Activated CD8-positive, alpha-beta T cell treated with anti-CD3 and anti-CD28 coated beads for 36 hours (primary cell): Measurements from ENCODE around the gene MITF. TPM values are rescaled to one million over a fixed set of nuclear protein-coding genes. Genes with fewer than 3 reads are reported as not detected.

Experiments
- ATAC-seq: fragments of 200-7000 bp; cut with Tn5 transposase; one replicate; pipeline ENCODE4 v1.10.0; 2021; ENCODE audit warnings: mild to moderate bottlenecking, moderate library complexity
- CTCF ChIA-PET: fragments of 350-600 bp; sonication (Branson Sonifier 250); formaldehyde crosslinking; loops from one replicate; lab custom pipeline; 2021; ENCODE audit warnings: antibody characterized with exemption; lab: Charles Lee
- POLR2A ChIA-PET: fragments of 350-600 bp; sonication (Branson Sonifier 250); formaldehyde crosslinking; loops from one replicate; lab custom pipeline; 2021; ENCODE audit warnings: antibody characterized with exemption; lab: Charles Lee
- DNase-seq: peaks from one replicate; pipeline ENCODE4 v3.0.0-alpha.2; 2020
- H3K27ac Mint-ChIP-seq: one replicate; pipeline ENCODE4 v1.8.0; 2021; ENCODE audit warnings: mild to moderate bottlenecking, mixed read lengths
- H3K27me3 Mint-ChIP-seq: one replicate; pipeline ENCODE4 v1.8.0; 2021; ENCODE audit warnings: mixed read lengths
- H3K36me3 Mint-ChIP-seq: one replicate; pipeline ENCODE4 v1.8.0; 2021; ENCODE audit warnings: low read depth, mixed read lengths
- H3K4me1 Mint-ChIP-seq: one replicate; pipeline ENCODE4 v1.8.0; 2021; ENCODE audit warnings: low read depth, mixed read lengths
- H3K4me3 Mint-ChIP-seq: one replicate; pipeline ENCODE4 v1.8.0; 2021; ENCODE audit warnings: mild to moderate bottlenecking, moderate library complexity, mixed read lengths
- H3K9me3 Mint-ChIP-seq: one replicate; pipeline ENCODE4 v1.8.0; 2021; ENCODE audit warnings: mixed read lengths
- intact Hi-C: fragments of 100-400 bp; cut with micrococcal nuclease; formaldehyde crosslinking; loops from one replicate; pipeline ENCODE4 v1.10.0; 2022
- total RNA-seq, 2 experiments: library from RNA; stranded (reverse); gene quantifications; one replicate each; pipeline ENCODE4 v1.2.3, GENCODE V29; 2021
- TF ChIP-seq, protein P1 (sequence below): fragments of 200-600 bp; IDR thresholded peaks from one replicate; pipeline ENCODE4 v1.8.0; 2022; ENCODE audit warnings: antibody characterized with exemption, mild to moderate bottlenecking

The MITF gene
- total RNA-seq, 2 experiments from 2014 or later = not detected

DNA sequence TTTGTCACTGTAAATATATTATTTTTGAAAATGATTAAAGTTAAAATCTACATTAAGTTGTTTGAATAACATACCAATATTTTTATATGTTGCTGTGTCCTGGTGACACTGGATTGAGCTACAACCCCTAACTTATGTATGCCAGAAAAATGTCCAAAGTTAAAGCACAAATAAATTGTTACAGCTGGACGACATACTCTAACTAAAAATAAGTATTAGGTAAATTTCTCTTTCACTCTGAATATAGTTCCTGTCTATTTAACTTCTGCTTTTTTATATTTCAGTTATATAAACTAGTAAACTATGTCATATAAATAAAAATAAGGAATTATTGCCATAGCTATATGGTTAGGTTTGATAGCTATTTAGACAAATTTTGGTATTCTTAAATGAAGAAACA lies 141.8 kb downstream of the MITF start:
- POLR2A ChIA-PET = no interaction called here
- Mint-ChIP-seq H3K4me3 (no peak overlapping the region), H3K4me1 (no peaks in the 10 kb centered on the region), H3K27ac (no peak overlapping the region), H3K36me3 (no peaks in the 10 kb centered on the region), H3K9me3 (no peaks in the 10 kb centered on the region), H3K27me3 (peaks cover 4% of the 10 kb centered on the region)
- CTCF ChIA-PET = no interaction called here
- no peak for DNase-seq
- intact Hi-C loops = no loop called here
- TF ChIP-seq, protein P1, sequence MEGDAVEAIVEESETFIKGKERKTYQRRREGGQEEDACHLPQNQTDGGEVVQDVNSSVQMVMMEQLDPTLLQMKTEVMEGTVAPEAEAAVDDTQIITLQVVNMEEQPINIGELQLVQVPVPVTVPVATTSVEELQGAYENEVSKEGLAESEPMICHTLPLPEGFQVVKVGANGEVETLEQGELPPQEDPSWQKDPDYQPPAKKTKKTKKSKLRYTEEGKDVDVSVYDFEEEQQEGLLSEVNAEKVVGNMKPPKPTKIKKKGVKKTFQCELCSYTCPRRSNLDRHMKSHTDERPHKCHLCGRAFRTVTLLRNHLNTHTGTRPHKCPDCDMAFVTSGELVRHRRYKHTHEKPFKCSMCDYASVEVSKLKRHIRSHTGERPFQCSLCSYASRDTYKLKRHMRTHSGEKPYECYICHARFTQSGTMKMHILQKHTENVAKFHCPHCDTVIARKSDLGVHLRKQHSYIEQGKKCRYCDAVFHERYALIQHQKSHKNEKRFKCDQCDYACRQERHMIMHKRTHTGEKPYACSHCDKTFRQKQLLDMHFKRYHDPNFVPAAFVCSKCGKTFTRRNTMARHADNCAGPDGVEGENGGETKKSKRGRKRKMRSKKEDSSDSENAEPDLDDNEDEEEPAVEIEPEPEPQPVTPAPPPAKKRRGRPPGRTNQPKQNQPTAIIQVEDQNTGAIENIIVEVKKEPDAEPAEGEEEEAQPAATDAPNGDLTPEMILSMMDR = no peak
- ATAC-seq = no peak

DNA sequence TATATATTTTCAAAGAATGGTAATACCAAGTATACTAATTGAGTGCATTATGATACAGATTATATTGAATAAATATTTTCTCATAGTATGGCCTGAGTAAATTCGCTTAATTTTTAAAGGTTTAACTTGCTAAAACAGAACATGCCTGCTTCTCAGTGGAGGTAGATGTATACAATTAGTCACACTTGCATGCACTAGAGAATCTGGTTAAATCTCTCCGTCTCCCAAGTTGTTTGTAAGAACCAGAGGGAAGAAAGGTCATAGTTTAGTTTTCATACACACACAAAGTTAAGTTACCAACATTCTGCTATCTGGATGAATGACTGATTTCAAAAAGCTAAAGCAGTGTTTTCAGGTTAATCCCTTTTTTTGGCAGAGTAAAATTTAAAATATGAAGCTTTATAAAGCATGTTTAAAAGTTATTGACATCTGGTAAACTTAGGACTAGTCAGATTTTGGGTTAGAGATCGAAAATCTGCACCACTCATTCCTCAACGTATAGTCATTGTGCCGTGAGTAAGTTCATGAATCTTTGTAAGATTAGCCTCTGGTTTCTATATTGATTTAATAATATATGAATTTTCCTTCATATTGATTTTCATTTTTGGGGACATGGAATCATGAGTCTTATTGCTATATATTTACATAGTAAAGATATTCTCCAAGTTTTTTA lies 142.6 kb downstream of the MITF start:
- Mint-ChIP-seq H3K9me3 (no peaks in the 10 kb centered on the region), H3K4me1 (no peaks in the 10 kb centered on the region), H3K27ac (no peak overlapping the region), H3K27me3 (peaks cover 4% of the 10 kb centered on the region), H3K36me3 (no peaks in the 10 kb centered on the region), H3K4me3 (no peak overlapping the region)
- CTCF ChIA-PET = no interaction called here
- intact Hi-C loops = no loop called here
- DNase-seq (no peak), ATAC-seq (no peak)
- POLR2A ChIA-PET = no interaction called here
- TF ChIP-seq, protein P1 = no peak

DNA sequence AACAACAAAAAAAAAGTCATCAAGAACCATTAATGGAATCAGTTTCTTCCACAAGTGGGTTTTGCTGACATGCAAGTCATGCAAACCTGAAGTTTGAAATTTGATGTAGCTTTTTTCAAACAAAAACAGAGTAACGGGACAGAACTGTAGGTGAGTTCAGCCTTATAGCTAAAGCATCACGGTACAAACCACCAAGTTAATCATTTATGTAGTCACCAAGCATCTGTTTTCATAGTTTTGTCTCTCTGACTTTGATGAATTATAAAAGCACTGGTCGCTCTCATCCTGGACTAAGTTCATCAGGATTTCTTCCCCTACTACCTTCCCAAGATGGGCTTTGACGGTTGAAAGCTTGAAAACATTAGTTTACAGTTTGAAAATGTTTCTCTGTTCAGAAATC lies 143.3 kb downstream of the MITF start:
- ATAC-seq (no peak), DNase-seq (no peak)
- intact Hi-C loops = no loop called here
- Mint-ChIP-seq H3K27me3 (peaks cover 2% of the 10 kb centered on the region), H3K36me3 (no peaks in the 10 kb centered on the region), H3K4me3 (no peak overlapping the region), H3K9me3 (no peaks in the 10 kb centered on the region), H3K27ac (no peak overlapping the region), H3K4me1 (no peaks in the 10 kb centered on the region)
- TF ChIP-seq, protein P1 = no peak
- CTCF ChIA-PET = no interaction called here
- POLR2A ChIA-PET = no interaction called here

DNA sequence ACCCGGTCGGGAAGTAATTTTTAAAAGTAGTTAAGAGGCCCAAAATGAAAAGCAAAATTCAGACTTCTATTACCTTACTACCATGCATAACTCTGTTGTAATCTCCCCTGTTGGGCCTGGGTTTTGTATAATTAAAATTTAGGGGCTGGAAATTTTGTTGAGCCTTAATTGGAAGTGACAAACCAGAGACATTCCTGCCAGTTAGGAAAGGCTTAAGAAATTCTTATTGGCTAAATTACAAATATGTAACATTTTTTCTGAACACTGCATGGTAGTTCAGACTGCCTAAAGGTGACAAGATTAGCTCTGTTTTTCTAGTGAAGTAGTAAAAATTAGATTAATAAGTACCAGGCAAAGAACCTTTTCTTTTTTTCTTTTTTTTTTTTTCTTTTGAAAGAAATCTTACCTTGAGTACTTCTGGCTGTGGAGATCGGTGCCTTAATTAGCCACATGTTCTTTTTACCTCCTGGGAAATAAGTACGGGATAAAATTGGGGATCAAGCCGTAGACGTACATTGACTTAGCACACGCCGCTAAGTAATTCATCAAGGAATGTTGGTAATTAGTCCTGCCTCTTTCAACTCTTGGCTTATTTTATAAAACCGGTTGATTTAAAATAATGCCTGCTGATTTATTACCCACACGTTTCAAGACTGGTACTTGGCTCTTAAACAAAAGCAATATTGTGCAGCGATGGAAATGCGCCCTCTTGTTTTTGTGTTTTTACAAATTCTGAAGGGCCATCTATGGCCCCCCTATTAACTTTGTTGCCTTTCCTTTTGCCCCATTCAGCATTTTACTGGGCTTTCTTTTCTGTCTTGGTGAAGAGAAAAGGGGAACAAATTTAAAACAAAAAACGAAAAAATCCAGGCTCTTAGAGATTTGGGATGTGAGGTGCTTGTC lies 149.0 kb downstream of the MITF start:
- no peaks in the 10 kb centered on the region for H3K9me3 Mint-ChIP-seq
- H3K36me3 Mint-ChIP-seq = no peaks in the 10 kb centered on the region
- DNase-seq = no peak
- peaks cover 2% of the 10 kb centered on the region for H3K4me1 Mint-ChIP-seq
- intact Hi-C loops = no loop called here
- ChIA-PET POLR2A (no interaction called here), CTCF (no interaction called here)
- H3K27ac Mint-ChIP-seq = no peak overlapping the region
- H3K27me3 Mint-ChIP-seq = peaks cover 1% of the 10 kb centered on the region
- TF ChIP-seq, protein P1 = no peak
- H3K4me3 Mint-ChIP-seq = no peak overlapping the region
- ATAC-seq = no peak

DNA sequence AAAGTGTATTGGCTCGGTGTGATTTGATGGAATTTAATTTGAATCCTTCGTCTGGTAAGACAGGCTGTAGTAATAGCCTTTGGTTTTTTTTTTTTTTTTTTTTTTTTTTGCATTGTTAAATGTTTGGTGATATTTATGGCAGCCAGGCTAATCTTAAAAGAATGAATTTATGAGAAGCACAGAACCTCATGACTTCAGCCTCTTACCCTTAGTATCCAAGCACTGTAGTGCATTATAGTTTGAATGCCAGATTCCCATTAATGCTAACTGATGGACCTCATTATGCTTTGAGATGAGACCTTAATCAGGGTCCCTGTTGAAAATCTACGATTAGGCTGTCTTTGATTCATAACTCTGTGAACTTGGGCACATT lies 149.7 kb downstream of the MITF start:
- intact Hi-C loops = no loop called here
- ChIA-PET CTCF (no interaction called here), POLR2A (no interaction called here)
- no peak for ATAC-seq
- H3K27me3 Mint-ChIP-seq = no peaks in the 10 kb centered on the region
- DNase-seq = no peak
- H3K27ac Mint-ChIP-seq = no peak overlapping the region
- H3K4me1 Mint-ChIP-seq = peaks cover 2% of the 10 kb centered on the region
- no peaks in the 10 kb centered on the region for H3K36me3 Mint-ChIP-seq
- TF ChIP-seq, protein P1 = no peak
- H3K9me3 Mint-ChIP-seq = no peaks in the 10 kb centered on the region
- H3K4me3 Mint-ChIP-seq = no peak overlapping the region
